OCI-LY3 (cell line): ENCODE results near the gene GSTK1.

Source experiments
- CTCF ChIP-seq: fragments of 200-600, 300-600 bp; sonication (generic); IDR thresholded peaks from 2 replicates; pipeline ENCODE4 v1.5.1; 2014; ENCODE audit warnings: antibody characterized with exemption, low read length, low read depth
- EZH2phosphoT487 ChIP-seq: fragments of 200-600 bp; shearing (Covaris generic); IDR thresholded peaks from 2 replicates; pipeline ENCODE4 v1.6.1; 2018; ENCODE audit warnings: antibody characterized with exemption, mixed run types, low read depth

- no peak for TF ChIP-seq CTCF
- no peak for TF ChIP-seq EZH2phosphoT487
These were observed 29.3 kb upstream of the GSTK1 start for GRCh38 chr7:143233816-143234532.
